Measurements from ENCODE around the gene C1QTNF4.

DNA sequence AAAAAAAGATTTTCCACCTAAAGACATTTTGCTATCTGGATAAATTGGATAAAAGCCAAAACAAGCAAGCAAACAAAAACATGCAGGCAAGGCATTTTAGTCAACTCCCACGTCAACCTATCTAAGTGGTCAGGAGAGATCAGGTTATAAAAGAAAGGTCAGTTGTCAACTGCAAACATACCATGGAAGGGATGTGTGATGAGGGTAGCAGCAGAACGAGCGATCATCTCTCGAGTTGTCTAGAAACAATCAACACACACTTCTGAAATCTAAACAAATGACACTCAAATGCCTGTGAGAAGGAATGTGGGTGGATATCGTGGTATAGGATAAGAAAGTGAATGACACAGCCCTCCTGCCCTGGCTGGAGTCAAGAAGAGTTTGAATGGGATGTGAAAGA lies 37.3 kb upstream of the C1QTNF4 start:
- TF ChIP-seq, protein P1, sequence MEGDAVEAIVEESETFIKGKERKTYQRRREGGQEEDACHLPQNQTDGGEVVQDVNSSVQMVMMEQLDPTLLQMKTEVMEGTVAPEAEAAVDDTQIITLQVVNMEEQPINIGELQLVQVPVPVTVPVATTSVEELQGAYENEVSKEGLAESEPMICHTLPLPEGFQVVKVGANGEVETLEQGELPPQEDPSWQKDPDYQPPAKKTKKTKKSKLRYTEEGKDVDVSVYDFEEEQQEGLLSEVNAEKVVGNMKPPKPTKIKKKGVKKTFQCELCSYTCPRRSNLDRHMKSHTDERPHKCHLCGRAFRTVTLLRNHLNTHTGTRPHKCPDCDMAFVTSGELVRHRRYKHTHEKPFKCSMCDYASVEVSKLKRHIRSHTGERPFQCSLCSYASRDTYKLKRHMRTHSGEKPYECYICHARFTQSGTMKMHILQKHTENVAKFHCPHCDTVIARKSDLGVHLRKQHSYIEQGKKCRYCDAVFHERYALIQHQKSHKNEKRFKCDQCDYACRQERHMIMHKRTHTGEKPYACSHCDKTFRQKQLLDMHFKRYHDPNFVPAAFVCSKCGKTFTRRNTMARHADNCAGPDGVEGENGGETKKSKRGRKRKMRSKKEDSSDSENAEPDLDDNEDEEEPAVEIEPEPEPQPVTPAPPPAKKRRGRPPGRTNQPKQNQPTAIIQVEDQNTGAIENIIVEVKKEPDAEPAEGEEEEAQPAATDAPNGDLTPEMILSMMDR (optimal IDR thresholded peaks at IDR 0.05 in 1 of 3, IDR thresholded peaks at IDR 0.05 in 1 of 3, conservative IDR thresholded peaks at IDR 0.05 in 1 of 3; ENCODE audit: extremely low read depth in 1 of 3, insufficient read depth in 2 of 3, low read length in 3 of 3): no peak
- no peak for TF ChIP-seq EZH2 (IDR thresholded peaks at IDR 0.05; ENCODE audit: low read length)
